Measurements from ENCODE around the gene FAM229A.

FAM229A gene

GRCh38 chr1:32346532-32347157 is 15.6 kb downstream of the FAM229A start:
- no peak for DNase-seq

- no peak for DNase-seq
Observed at GRCh38 chr1:32345289-32345827, 16.9 kb downstream of the FAM229A start.

GRCh38 chr1:32342704-32343103 is 19.6 kb downstream of the FAM229A start:
- DNase-seq: no peak

DNA sequence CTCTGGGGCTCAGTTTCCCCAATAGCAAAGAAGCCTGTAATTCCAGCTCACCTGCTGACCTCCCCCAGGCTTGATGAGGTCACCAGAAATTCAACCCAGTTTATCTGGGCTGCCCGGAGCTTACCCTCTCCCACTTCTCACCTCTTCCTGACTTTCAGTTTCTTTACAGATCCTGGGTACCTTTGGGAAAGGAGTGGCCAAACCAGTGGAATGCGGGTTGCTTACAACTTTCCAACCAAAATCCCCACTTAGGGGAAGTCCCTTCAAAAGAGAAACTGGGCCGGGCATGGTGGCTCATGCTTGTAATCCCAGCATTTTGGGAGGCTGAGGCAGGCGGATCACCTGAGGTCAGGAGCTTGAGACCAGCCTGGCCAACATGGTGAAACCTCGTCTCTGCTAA is 20.3 kb downstream of the FAM229A start:
- no peak for DNase-seq

GRCh38 chr1:32341186-32341757 is 21.0 kb downstream of the FAM229A start:
- DNase-seq: no peak

DNA sequence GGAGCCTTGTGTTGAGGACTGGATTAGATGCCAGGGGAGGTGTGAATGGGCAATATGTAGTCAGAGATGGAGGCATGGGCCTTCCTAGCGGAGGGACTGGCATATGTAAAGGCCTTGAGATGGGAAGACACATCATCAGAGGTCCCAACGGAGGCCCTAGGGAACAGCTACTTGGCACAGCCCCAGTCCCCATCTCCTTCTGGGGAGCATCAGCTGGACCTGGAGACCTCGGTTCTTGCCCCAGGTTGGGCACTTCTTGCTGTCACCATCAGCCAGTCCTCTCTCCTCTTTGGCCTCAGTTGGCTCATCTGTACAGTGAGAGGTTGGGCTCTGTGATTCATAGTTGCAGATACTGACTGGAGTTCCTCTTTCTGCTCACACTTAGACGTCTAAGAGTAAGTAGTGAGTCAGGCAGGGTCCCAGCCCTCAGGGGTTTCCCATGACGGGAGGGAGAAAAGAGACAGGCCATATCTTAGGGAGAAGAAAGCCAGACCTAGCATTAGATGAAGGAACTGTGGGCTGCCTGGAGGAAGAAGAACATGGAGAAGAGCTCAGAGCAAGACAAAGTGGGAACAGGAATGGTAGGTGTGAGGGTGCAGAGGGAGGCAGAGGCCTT is 22.8 kb downstream of the FAM229A start:
- no peak for DNase-seq

- no peak for DNase-seq
Observed at GRCh38 chr1:32338637-32339145, 23.6 kb downstream of the FAM229A start.

DNA sequence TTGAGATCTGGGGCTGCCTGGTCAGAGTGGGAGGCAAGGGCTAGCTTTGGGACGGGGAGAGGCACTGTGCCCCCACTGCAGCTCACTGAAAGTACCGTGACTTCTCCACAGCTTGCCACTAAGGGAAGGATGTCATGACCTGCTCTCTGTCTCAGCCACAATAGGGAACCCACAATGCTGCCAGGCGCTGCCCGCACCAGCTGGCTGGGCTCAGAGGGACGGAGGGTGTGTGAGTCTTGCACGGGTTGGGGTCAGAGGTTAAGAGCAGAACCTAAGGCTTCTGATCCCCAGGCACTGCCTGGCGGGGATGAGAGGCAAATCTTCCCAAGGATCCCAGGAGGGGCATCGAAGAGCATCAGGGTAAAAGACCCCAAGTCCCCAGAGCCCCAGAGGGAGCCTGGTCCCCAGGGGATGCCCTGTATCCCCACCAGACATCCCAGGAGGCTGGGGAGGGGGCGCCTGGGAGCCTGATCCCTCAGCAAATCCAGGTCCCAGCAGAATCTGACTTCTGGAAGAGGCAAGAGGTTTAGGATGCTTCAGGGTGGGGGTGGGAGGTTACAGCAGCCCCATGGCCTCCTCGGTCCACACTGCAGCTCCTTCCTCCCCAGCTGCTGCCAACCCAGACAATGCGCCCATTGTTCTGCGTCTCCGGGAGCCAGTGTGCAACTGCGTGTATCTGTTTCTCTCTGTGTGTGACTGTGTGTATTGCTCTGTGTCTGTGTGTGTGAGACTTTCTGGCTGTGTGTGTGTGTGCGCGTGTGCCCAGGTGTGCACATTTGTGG is 24.2 kb downstream of the FAM229A start:
- no peak for DNase-seq

DNA sequence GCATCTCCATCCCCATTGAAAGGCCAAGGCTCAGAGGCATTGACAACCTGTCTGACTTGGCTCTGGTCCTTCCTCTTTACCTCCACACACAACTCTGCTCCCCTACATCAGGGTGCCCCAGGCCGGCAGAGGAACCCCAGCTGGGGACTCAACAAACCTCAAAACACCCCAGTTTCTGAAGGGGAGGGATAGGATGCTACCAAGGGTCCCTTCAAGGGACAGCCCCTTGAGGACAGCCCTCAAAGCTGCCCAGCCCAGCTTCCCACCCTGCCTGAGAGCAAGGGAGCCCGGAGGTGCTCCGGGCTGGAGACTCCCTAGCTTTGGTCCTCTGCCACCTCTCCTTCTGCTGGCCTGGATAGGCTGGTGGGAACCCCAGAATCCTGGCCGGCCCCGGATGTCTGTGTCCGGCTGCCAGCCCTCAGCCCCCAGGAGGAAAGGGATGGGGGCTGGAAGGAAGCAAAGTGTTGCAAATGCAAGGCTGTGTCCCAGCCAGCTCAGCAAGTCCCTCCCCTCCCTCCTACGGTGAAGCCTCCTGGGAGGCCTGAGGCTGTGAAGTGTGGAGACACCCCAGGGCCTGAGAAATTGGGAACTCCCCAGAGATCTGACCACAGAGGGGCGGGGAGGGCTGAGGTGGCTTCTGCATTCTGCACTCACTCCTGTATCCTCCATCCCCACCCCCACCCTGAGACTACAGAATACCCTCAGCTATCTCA is 25.2 kb downstream of the FAM229A start:
- no peak for DNase-seq

GRCh38 chr1:32336591-32336932 is 25.7 kb downstream of the FAM229A start:
- no peak for DNase-seq

DNA sequence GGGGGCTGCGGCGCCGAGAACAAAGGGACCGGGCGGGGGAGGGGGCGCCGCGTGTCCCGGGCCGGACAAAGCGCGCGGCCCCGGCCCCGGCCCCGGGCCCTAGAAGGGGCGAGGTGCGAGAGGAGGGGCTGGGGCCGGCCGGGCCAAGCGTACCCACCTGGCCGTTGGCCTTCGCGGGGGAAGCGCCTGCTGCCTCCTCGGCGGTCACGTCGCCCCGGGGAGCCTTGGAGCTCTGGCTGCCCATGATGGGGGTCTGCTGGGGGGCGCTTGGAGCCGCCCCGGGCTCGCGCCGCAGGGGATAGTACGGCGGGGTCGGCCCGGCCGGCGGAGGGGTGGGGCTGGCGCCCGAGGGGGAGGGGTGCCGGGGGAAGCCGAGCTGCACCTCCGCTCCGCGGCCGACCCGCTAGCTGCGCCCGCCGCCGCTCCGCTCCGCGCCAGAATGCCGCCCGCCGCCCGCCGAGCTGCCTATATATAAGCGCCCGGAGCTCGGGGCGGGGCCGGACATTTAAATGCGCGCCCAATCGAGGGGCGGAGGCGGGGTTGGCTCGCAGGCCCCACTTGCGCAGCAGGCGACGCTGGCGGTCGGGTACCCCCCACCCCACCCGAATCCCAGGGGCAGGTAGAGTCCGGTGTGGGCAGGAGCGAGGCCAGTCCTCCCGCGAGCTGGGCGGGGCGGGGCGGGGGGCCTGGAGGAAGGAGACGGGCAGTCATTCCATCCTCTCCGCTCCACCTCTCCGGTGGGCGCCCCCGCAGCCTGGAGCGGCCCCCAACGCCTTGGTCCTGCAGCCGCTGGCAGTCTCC is 26.3 kb downstream of the FAM229A start, which contains the start of gene MARCKSL1:
Gene MARCKSL1, minus strand, starts transcription at position 444 of the 801 bp plus-strand sequence. Its CDS starts 200 bp downstream, at position 244.
- DNase-seq: peak; percentile 73

DNA sequence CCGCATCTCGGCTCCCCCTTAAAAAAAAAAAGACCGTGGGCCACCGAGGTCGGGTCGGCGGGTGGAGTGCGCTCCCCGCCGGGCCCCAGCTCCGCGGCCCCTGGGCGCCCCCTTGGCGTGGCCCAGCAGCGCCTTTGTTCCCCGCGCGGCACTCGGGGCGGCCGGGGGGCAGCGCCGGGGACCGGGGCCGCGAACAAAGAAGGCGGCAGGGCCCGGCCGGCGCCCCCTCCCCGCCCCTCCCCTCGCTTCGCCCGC is 26.8 kb downstream of the FAM229A start:
- DNase-seq: no peak

GRCh38 chr1:32334864-32335534 is 27.3 kb downstream of the FAM229A start:
- peak; percentile 55 for DNase-seq

GRCh38 chr1:32334274-32334861 is 27.9 kb downstream of the FAM229A start:
- no peak for DNase-seq

DNA sequence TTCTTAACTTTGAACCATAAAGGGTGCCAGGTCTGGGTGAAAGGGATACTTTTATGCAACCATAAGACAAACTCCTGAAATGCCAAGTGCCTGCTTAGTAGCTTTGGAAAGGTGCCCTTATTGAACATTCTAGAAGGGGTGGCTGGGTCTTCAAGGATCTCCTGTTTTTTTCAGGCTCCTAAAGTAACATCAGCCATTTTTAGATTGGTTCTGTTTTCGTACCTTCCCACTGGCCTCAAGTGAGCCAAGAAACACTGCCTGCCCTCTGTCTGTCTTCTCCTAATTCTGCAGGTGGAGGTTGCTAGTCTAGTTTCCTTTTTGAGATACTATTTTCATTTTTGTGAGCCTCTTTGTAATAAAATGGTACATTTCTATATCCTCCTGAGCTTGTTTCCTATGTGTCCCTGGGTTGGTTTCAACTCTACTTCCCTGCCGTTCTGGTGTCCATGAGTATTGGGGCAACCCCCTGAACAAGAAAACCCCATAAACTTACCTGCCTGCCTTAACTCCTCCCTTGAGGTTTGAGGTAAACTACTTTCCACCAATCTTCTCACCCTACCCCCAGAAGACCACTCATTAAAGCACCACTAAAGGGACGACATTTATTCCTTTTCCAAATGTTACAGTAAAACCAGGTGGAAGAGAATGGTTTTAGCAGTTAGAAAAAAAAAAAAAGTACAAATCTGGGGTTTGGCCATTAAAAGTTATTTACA is 28.9 kb downstream of the FAM229A start:
- DNase-seq: no peak

DNA sequence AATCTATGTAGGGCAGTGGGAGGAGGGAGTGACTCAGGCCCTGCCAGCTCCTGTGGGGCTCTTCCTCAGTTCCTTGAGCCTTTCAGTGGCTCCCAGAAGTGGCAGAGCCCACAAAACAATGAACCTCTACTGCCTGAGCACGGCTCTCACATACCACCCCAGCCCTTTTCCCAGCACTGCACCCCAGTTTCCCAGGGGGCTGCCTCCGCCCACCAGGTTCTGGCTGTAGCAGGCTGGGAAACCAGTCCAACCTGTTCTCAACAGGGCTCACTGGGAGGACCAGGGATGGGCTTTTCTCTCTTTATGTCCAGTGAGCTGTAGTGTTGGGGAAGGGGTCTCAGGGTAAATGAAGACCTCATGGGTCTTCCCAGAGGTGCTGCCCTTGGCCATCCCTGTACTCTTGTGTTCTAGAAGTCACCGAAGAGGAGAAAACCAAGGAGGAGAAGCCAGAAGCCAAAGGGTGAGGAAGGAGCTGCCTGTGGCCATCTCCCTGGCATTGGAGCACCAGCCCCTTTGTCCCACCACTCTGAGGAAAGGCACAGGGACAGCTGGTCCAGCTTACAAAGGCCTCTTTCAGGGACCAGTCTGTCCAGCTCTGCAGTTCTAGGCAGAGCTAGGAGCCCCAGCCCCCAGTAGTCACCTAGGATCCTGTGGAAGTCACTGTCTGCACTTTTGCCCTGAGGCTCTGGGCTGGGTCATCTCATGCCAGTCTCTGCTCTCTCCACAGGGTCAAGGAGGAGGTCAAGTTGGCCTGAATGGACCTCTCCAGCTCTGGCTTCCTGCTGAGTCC is 29.8 kb downstream of the FAM229A start:
- DNase-seq: no peak

- DNase-seq: no peak
Observed at GRCh38 chr1:32331549-32331948, 30.7 kb downstream of the FAM229A start.

DNA sequence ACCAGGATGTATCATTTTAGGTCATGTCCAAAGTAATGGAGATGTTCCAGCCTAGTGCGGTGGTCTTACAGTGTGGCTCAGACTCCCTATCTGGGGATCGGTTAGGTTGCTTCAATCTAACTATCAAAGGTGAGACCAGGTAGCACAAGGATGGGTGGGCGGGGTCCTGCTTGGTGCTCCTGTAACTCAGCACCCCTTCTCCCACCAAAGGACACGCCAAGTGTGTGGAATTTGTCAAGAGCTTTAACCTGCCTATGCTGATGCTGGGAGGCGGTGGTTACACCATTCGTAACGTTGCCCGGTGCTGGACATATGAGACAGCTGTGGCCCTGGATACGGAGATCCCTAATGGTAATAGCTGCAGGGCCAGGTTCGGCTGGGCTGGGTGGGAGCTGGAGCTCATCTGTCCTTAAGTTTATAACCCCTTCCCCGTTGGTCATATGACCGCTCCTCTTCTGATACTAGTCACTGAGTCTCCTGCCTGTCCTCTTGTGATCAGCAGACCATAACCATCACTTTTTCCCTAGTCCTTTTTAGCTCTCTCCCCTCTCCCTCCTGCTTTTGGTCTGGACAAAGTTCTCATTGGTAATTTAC is 31.6 kb downstream of the FAM229A start:
- DNase-seq: no peak

GRCh38 chr1:32329931-32330466 is 32.3 kb downstream of the FAM229A start:
- no peak for DNase-seq

Measured in COR-L47 (cell line).